Measurements from ENCODE around the gene IQCE. TPM values are rescaled to one million over a fixed set of nuclear protein-coding genes. Genes with fewer than 3 reads are reported as not detected.
A peak's percentile ranks its signal among the peaks of the same experiment; 100 is the strongest.
"Not testable (repeated sequence)": the region's sequence is repeated elsewhere in the genome, so short reads cannot be mapped to it uniquely, and the experiment has no call there.

Gene IQCE
- total and polyA plus RNA-seq, 2 experiments from 2014 or later = 18.0 to 41.4 TPM

DNA sequence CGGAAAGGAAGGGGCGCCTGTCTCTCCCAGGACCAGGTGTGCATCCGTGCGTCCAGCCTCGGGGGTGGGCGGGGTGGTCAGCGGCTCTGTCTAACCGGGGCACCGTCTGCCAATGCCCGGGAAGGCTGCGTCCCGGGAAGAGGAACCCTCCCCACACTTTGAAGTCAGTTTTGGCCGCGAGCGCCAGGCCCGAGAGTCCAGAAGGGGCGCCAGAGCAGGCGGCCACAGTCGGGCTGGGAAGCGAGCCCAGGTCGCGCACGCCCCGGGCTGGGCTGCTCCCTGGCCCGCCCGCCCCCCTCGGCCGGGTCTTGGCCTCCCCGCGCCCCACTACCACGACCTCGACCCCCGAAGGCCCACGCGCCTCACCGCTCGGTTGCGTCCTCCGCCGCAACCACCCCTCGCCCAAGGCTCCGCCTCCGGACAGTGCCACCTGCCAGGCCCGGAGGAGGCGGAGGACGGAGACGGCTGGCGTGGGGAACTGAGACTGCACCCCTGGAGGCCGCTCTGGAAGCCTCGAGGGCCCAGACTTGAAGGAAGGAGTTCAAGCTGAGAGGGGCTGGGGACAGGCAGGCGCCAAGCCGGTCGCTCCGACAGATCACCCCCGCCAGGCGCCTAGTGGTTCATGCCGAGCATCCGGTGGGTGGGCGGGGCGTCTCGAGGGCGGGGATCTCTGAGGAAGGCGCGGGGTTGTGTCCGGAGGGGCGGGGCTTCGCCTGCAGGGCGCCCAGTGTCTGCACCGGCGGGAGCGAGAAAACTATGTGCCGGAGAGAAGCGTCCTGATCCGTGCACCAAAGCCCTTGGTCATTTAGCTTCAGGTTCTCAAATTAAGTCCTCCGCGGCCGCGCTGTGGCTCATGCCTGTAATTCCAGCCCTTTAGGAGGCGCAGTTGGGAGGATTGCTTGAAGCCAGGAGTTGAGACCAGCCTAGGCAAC is 3.4 kb upstream of the IQCE start, which contains the start of gene BRAT1:
TSS of gene BRAT1 (minus strand) at position 404 of the 932 bp plus-strand sequence. CDS start 1,093 bp downstream, outside the sequence.
- TF ChIP-seq, protein P1, sequence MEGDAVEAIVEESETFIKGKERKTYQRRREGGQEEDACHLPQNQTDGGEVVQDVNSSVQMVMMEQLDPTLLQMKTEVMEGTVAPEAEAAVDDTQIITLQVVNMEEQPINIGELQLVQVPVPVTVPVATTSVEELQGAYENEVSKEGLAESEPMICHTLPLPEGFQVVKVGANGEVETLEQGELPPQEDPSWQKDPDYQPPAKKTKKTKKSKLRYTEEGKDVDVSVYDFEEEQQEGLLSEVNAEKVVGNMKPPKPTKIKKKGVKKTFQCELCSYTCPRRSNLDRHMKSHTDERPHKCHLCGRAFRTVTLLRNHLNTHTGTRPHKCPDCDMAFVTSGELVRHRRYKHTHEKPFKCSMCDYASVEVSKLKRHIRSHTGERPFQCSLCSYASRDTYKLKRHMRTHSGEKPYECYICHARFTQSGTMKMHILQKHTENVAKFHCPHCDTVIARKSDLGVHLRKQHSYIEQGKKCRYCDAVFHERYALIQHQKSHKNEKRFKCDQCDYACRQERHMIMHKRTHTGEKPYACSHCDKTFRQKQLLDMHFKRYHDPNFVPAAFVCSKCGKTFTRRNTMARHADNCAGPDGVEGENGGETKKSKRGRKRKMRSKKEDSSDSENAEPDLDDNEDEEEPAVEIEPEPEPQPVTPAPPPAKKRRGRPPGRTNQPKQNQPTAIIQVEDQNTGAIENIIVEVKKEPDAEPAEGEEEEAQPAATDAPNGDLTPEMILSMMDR (IDR thresholded peaks at IDR 0.05; ENCODE audit: low read depth, low read length) = peak; percentile 49
- Histone ChIP-seq H3K4me3 (peak within 1 kb of the TSS; percentile 80), H3K9me3 (ENCODE audit: low read depth) (no peaks in the 10 kb centered on the region), H3K27me3 (no peaks in the 10 kb centered on the region), H3K4me1 (ENCODE audit: low read depth) (peaks cover 18% of the 10 kb centered on the region), H3K36me3 (peaks cover 7% of the 10 kb centered on the region), H3K27ac (peak within 1 kb of the TSS; percentile 99)
- peak; percentile 96 to 97 for DNase-seq (ENCODE audit: low read depth in 1 of 2, low spot score in 1 of 2)

DNA sequence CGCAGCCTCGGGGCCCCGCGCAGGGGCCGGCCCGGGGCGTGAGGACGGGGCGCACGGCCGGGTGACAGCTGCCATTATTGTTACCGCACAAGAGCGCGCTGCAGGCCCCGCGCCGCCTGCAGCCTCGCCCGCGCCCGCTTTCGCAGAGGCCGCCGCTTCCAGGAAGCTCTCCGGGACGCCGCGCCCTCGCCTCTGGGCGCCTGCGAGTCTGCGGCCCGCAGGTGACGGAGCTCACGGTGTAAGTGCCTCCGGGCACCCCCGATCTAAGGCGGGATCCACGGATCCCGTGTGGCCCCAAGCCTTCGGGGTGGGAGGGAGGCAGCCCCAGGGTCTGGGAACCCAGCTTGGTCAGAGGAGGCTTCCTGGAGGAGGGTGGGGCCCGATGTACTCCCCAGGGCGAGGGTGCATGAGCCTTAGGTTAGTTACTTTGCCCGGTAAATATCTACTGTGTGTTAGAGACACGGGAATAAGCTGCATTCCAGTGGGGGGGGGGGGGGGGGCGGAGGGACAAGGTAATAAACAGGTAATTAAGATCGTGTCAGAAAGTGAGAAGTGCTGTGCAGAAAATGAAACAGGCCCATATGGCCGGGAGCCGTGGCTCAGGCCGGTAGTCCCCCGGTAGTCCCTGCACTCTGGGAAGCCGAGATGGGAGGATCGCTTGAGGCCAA is 638 bp downstream of the IQCE start:
- Histone ChIP-seq H3K4me1 (ENCODE audit: low read depth) (peaks cover 15% of the 10 kb centered on the region), H3K27me3 (no peaks in the 10 kb centered on the region), H3K9me3 (ENCODE audit: low read depth) (no peaks in the 10 kb centered on the region), H3K27ac (peak overlapping the region; percentile 89), H3K36me3 (no peaks in the 10 kb centered on the region), H3K4me3 (peak overlapping the region; percentile 97)
- no peak for DNase-seq (ENCODE audit: low read depth in 1 of 2, low spot score in 1 of 2)
- TF ChIP-seq, protein P1 (IDR thresholded peaks at IDR 0.05; ENCODE audit: low read depth, low read length) = no peak

DNA sequence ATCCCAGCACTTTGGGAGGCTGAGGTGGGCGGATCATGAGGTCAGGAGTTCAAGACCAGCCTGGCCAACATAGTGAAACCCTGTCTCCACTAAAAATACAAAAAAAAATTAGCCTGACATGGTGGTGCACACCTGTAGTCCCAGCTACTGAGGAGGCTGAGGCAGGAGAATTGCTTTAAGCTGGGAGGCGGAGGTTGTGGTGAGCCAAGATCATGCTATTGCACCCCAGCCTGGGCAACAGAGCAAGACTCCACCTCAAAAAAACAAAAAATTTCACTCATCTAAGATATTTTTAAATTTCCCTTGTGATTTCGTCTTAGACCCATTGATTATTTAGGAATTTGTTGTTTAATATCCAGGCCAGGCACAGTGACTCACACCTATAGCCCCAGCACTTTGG is 5.2 kb downstream of the IQCE start:
- not testable (repeated sequence) for H3K27me3 ChIP-seq; H3K4me3 ChIP-seq; H3K9me3 ChIP-seq (ENCODE audit: low read depth); DNase-seq (ENCODE audit: low read depth in 1 of 2, low spot score in 1 of 2); H3K36me3 ChIP-seq; H3K27ac ChIP-seq
- H3K4me1 ChIP-seq (ENCODE audit: low read depth) = peaks cover 13% of the 10 kb centered on the region

DNA sequence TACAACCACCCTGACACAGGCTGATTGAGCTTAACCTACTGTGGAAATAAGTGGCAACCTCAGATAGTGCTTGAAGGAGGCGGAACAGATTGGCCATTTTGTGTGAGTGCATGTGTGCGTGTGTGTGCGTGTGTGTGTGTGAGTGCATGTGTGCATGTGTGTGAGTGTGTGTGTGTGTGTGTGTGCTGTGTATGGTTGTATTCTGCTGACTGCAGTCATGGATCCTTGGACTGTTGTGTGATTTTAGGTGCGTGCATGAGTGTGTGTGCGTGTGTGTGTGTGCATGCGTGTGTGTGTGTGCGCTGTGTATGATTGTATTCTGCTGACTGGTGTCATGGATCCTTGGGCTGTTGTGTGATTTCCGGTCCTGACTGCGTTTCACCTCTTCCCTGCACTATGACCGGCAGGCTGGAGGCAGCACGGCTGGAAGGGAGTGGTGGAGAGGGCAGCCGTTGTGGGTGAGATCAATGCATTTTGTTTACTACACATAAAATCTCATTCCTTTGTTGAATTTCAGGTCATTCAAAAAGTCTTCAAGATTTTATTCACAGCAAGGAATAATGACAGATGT is 6.3 kb downstream of the IQCE start:
- Histone ChIP-seq H3K27me3 (no peaks in the 10 kb centered on the region), H3K36me3 (no peaks in the 10 kb centered on the region), H3K4me1 (ENCODE audit: low read depth) (peaks cover 11% of the 10 kb centered on the region), H3K9me3 (ENCODE audit: low read depth) (no peaks in the 10 kb centered on the region), H3K4me3 (no peak overlapping the region), H3K27ac (no peak overlapping the region)
- no peak for DNase-seq (ENCODE audit: low read depth in 1 of 2, low spot score in 1 of 2)
- TF ChIP-seq, protein P1 (IDR thresholded peaks at IDR 0.05; ENCODE audit: low read depth, low read length) = no peak

DNA sequence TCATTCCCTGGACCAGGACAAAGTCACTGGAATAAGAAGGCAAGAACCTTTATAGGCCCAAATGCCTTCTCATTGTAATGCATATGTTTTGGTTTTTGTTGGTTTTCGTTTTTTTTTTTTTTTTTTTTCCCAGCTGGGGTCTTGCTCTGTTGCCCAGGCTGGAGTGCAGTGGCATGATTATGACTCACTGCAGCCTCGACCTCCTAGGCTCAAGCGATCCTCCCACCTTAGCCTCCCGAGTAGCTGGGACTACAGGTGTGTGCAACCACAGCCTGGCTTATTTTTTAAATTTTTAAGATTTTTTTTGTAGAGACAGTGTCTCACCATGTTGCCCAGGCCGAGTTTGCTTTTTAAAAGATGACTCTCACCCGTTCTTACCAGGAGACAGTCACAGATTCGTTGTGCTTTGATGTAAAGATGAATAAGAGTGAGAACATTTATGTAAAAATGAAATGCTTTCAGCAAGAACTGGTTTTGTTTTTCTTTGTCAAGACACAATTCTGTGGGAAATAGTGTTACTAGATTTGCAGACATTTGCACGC is 7.6 kb downstream of the IQCE start:
- H3K4me1 ChIP-seq (ENCODE audit: low read depth) = peaks cover 15% of the 10 kb centered on the region
- H3K27me3 ChIP-seq = no peaks in the 10 kb centered on the region
- no peaks in the 10 kb centered on the region for H3K9me3 ChIP-seq (ENCODE audit: low read depth)
- no peak for DNase-seq (ENCODE audit: low read depth in 1 of 2, low spot score in 1 of 2)
- H3K36me3 ChIP-seq = no peaks in the 10 kb centered on the region
- peak overlapping the region; percentile 77 for H3K27ac ChIP-seq
- TF ChIP-seq, protein P1 (IDR thresholded peaks at IDR 0.05; ENCODE audit: low read depth, low read length) = no peak
- H3K4me3 ChIP-seq = no peak overlapping the region

Data from cardiac muscle cell (in vitro differentiated cells and primary cell).